HFF-Myc (cell line): ENCODE measurements around the gene USP50.

Experiments
- DNase-seq: peaks from one replicate; pipeline ENCODE4 v3.0.0-alpha.2; 2011; ENCODE audit warnings: low read depth; ENCODE audit errors: extremely low read depth
- H3K4me3 ChIP-seq: replicated peaks from 2 replicates; pipeline ENCODE4 v1.5.1; 2011; ENCODE audit warnings: low read depth, mild to moderate bottlenecking, control low read depth, low read length
- TF ChIP-seq, protein P1 (sequence below): IDR thresholded peaks from 2 replicates; pipeline ENCODE4 v1.5.1; 2012; ENCODE audit warnings: mild to moderate bottlenecking, low read depth, low read length, control low read depth; ENCODE audit errors: missing control alignments

USP50 gene

DNA sequence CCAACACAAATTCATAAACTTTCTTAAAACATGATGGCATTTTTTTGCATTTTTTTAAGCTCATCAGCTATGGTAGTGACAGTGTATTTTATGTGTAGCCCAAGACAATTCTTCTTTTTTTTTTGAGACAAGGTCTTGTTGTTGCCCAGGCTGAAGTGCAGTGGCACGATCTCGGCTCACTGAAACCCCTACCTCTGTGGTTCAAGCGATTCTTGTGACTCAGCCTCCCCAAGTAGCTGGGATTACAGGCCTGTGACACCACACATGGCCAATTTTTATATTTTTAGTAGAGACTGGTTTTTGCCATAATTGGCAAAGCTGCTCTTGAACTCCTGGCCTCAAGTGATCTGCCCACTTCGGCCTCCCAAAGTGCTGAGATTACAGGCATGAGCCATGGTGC lies 17.3 kb upstream of the USP50 start:
- DNase-seq = no peak
- TF ChIP-seq, protein P1, sequence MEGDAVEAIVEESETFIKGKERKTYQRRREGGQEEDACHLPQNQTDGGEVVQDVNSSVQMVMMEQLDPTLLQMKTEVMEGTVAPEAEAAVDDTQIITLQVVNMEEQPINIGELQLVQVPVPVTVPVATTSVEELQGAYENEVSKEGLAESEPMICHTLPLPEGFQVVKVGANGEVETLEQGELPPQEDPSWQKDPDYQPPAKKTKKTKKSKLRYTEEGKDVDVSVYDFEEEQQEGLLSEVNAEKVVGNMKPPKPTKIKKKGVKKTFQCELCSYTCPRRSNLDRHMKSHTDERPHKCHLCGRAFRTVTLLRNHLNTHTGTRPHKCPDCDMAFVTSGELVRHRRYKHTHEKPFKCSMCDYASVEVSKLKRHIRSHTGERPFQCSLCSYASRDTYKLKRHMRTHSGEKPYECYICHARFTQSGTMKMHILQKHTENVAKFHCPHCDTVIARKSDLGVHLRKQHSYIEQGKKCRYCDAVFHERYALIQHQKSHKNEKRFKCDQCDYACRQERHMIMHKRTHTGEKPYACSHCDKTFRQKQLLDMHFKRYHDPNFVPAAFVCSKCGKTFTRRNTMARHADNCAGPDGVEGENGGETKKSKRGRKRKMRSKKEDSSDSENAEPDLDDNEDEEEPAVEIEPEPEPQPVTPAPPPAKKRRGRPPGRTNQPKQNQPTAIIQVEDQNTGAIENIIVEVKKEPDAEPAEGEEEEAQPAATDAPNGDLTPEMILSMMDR = no peak

DNA sequence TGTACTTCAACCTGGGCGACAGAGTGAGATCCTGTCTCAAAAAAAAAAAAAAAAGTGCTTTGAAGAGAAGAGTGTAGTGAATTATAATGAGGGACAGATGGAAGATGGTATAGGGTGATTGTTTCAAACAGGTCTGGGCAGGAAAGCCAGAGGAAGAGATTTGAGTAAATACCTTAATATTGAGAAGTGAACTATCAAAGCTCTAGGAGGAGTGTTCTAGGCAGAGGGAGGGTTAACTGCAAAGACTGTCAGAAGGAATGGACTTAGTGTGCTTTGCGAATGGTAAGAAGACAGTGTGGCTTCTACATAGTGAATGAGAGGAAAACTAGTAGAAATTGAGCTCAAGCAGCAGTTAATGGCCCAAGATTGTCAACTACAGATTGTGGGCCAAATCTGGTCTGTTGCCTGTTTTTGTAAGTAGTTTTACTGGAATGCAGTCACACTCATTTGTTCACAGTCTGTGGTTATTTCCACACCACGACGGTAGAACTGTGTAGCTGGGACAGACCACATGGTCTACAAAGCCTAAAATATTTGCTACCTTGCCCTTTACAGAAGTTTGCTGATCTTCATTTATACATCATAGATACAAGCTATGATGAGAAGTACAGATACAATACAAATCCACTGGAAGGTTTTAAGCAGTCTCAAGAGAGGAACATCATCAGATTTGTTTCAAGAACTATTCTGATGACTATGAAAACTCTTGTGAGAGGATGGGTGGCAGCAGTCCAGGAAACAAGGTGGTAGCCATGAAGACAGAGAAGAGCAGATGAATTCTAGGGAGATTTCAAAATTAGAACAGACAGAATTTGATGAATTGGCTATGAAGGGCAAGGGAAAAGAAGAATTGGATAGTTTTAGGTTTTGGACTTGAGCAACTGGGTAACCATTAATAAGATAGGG lies 16.5 kb upstream of the USP50 start:
- H3K4me3 ChIP-seq = no peak overlapping the region
- DNase-seq = no peak
- TF ChIP-seq, protein P1 = no peak

More for the DNA sequence above, 17.3 kb upstream of the USP50 start:
- no peak overlapping the region for H3K4me3 ChIP-seq

DNA sequence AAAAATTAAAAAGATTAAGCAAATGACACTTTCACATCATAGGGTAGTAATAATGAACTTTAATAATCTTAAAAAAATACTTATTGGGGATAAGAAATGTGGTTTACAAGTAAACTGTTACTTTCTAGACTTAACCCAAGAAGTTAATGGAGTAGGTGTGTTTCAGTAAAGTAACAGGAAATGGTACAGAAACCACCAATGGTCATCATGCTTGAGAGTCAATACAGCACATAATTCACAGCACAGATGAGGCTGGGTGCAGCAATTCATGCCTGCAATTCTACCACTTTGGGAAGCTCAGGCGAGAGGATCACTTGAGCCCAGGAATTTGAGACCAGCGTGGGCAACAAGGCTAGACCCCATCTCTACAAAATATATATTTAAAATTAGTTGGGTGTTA lies 11.5 kb upstream of the USP50 start:
- no peak overlapping the region for H3K4me3 ChIP-seq
- no peak for DNase-seq
- TF ChIP-seq, protein P1 = no peak

DNA sequence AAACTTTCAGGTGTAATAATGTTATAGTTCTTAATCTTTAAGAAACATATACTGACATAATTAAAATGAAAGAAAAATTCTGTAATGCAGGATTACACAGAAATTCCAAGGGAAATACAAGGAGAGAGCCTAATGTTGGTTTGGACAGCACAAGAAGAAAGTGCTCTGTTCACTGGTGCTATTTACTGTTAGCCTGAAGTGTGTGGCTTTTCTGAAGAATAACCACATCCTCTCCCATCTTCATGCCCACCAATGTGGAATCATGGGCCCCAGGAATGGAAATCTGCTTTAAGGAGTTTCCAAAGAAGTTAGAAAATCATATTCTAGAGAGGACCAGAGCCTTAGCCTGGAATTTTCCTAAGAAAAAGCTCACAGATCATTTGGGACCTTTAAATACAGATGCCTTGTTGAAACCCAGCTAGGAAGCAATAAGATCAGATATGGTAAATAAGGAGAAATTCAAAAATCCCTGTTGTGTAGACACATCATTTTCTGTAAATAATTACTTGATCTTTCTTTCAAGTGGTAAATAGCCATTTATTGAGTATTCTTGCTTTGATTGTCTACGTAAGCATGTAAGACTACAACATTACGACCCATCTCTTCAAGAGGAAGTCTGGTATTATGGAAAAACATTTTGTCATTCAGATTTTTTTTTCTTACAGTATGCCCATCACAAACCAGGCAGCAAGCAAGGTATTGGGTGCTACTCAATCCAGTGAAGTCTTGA lies 10.3 kb upstream of the USP50 start:
- TF ChIP-seq, protein P1 = no peak
- no peak overlapping the region for H3K4me3 ChIP-seq
- no peak for DNase-seq

DNA sequence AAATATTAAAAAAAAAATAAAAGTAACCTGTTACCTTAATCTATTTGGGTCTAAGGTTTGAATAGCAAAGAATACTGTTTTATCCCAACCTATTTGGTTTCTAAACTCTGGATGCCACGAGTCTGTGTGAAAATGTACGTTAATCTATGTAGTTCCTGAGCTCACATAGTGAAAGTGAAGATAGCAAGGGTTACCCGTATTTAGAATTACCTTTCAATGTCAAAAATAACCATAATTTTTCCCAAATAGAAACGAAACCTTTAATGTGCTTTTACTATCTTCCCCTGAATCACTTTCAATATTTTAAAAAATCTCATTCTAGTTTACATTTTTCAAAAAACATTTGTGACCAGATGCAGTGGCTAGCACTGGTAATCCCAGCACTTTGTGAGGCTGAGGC lies 5.8 kb upstream of the USP50 start:
- TF ChIP-seq, protein P1 = no peak

DNA sequence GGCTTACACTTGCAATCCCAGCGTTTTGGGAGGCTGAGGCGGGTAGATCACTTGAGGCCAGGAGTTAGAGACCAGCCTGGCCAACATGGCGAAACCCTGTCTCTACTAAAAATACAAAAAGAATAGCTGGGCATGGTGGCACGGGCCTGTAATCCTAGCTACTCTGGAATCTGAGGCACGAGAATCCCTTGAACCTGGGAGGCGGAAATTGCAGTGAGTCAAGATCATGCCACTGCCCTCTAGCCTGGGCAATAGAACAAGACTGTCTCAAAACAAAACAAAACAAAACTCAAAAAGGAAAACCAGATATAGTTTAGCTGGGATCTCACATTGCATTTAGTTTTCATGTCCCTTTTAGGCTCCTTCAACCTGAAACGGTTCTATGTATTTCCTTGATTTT lies 2.9 kb upstream of the USP50 start:
- no peak overlapping the region for H3K4me3 ChIP-seq
- TF ChIP-seq, protein P1 = no peak
- no peak for DNase-seq

More for the DNA sequence above, 5.8 kb upstream of the USP50 start:
- DNase-seq = no peak
- H3K4me3 ChIP-seq = no peak overlapping the region
